CD4-positive, alpha-beta memory T cell (primary cell): ENCODE measurements around the gene BICD2. TPM values are rescaled to one million over a fixed set of nuclear protein-coding genes. Genes with fewer than 3 reads are reported as not detected.
"Not testable (repeated sequence)": the region's sequence is repeated elsewhere in the genome, so short reads cannot be mapped to it uniquely, and the experiment has no call there.

Experiments used
- CTCF ChIA-PET: fragments of 350-600 bp; sonication (Branson Sonifier 250); formaldehyde crosslinking; loops from one replicate; lab custom pipeline; 2021; ENCODE audit warnings: inconsistent platforms; ENCODE audit not compliant: partially characterized antibody; lab: Charles Lee
- POLR2A ChIA-PET: fragments of 350-600 bp; sonication (Branson Sonifier 250); formaldehyde crosslinking; loops from one replicate; lab custom pipeline; 2021; ENCODE audit not compliant: partially characterized antibody; lab: Charles Lee
- DNase-seq, 5 donors: peaks; one replicate each; pipeline versions ENCODE4 v3.0.0 to v3.0.0-alpha.2; 2020 to 2022; ENCODE audit warnings: mixed read lengths in 1 of 5
- H3K27ac ChIP-seq: one replicate; pipeline ENCODE4 v1.7.0; 2013; ENCODE audit warnings: low read depth, low read length
- H3K27me3 ChIP-seq: 2 replicates; pipeline ENCODE4 v1.7.0; 2013; ENCODE audit warnings: mild to moderate bottlenecking, low read length, moderate library complexity; ENCODE audit not compliant: insufficient read depth
- H3K36me3 ChIP-seq: 2 replicates; pipeline ENCODE4 v1.7.0; 2013; ENCODE audit warnings: mild to moderate bottlenecking, low read length, moderate library complexity; ENCODE audit not compliant: insufficient read depth
- H3K4me1 ChIP-seq: 2 replicates; pipeline ENCODE4 v1.7.0; 2013; ENCODE audit warnings: mild to moderate bottlenecking, low read length, moderate library complexity; ENCODE audit not compliant: insufficient read depth
- H3K4me3 ChIP-seq, 2 donors: one replicate each; pipeline ENCODE4 v1.7.0; 2013; ENCODE audit warnings: low read length in 2 of 2, mild to moderate bottlenecking in 1 of 2
- H3K9me3 ChIP-seq, 2 donors: one replicate each; pipeline ENCODE4 v1.7.0; 2013; ENCODE audit warnings: low read length in 2 of 2, control low read depth in 1 of 2; ENCODE audit not compliant: control insufficient read depth in 1 of 2
- H3K27ac Mint-ChIP-seq, 7 donors: one replicate each; pipeline ENCODE4 v1.8.0; 2020 to 2021; ENCODE audit warnings: mixed read lengths in 7 of 7, mild to moderate bottlenecking in 6 of 7, inconsistent platforms in 3 of 7, moderate library complexity in 3 of 7
- H3K27me3 Mint-ChIP-seq, 2 donors: one replicate each; pipeline ENCODE4 v1.8.0; 2020 to 2021; ENCODE audit warnings: mixed read lengths in 2 of 2
- H3K36me3 Mint-ChIP-seq, 2 donors: one replicate each; pipeline ENCODE4 v1.8.0; 2020 to 2021; ENCODE audit warnings: mixed read lengths in 2 of 2, inconsistent platforms in 1 of 2, mild to moderate bottlenecking in 1 of 2
- H3K4me1 Mint-ChIP-seq, 4 donors: one replicate each; pipeline ENCODE4 v1.8.0; 2020 to 2021; ENCODE audit warnings: mixed read lengths in 4 of 4, mild to moderate bottlenecking in 1 of 4
- H3K4me3 Mint-ChIP-seq, 8 donors: one replicate each; pipeline ENCODE4 v1.8.0; 2020 to 2021; ENCODE audit warnings: mixed read lengths in 8 of 8, mild to moderate bottlenecking in 7 of 8, moderate library complexity in 6 of 8, inconsistent platforms in 3 of 8
- H3K9me3 Mint-ChIP-seq, 8 donors: one replicate each; pipeline ENCODE4 v1.8.0; 2020 to 2021; ENCODE audit warnings: mixed read lengths in 8 of 8, mild to moderate bottlenecking in 5 of 8, inconsistent platforms in 3 of 8, moderate library complexity in 1 of 8
- intact Hi-C: fragments of 100-400 bp; cut with micrococcal nuclease; formaldehyde crosslinking; loops from one replicate; pipeline ENCODE4 v1.15.1; 2023
- polyA plus RNA-seq, 2 donors: library from polyadenylated mRNA; unstranded; fragments of 300-500 nt; fragmentation: Illumina TruSeq; gene quantifications; one replicate each; pipeline ENCODE4 v1.2.3, GENCODE V29; 2021
- total RNA-seq, 2 experiments: library from RNA; stranded (reverse); gene quantifications; one replicate each; pipeline ENCODE4 v1.2.3, GENCODE V29; 2021

BICD2 gene
- total and polyA plus RNA-seq, 4 experiments from 2014 or later: 3.8 to 34.2 (median 26.7) TPM

- no peak overlapping the region for H3K27ac Mint-ChIP-seq
- peaks cover 6 to 15% (median 11%) of the 10 kb centered on the region in 4 donors for H3K4me1 Mint-ChIP-seq
- intact Hi-C loops: loop anchor here (5.0 kb wide), 1 partner anchor 73 kb away; the partner anchor contains the start of gene ZNF484
- H3K4me3 Mint-ChIP-seq: no peak overlapping the region
- Histone ChIP-seq H3K27ac (no peak overlapping the region), H3K36me3 (no peaks in the 10 kb centered on the region), H3K27me3 (peaks cover 28% of the 10 kb centered on the region), H3K9me3 (no peaks in the 10 kb centered on the region), H3K4me1 (peaks cover 28% of the 10 kb centered on the region), H3K4me3 (no peak overlapping the region)
- H3K9me3 Mint-ChIP-seq: no peaks in the 10 kb centered on the region
- DNase-seq: no peak
- H3K27me3 Mint-ChIP-seq: peaks cover 19% of the 10 kb centered on the region in 2 donors
- H3K36me3 Mint-ChIP-seq: no peaks in the 10 kb centered on the region
- ChIA-PET POLR2A (no interaction called here), CTCF (no interaction called here)
Observed at GRCh38 chr9:92804727-92805126, 40.1 kb upstream of the BICD2 start.

DNA sequence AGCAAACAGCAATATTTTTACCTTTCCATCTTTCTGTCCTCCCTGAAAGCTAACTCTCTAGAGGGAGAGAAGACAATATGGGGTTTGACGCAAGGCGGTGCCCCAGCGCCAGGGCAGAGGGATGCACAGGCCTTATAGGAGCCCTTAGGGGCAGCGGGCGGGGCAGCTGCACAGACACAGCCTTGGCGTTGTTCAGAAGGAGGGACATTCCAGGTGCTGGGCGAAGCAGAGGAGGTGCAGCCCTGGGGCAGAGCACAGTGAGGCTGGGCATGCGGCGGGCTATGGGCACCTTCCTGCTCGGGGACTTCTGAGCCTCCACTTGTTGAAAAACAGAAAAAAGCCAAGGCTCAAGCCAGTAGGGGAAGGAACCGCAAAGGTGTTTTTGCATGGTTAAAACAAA, 33.7 kb upstream of the BICD2 start:
- ChIA-PET CTCF (interaction anchor here (0.8 to 1.2 kb wide), 2 partner anchors 9 to 82 kb away, joined by 3 to 4 read pairs; no protein-coding TSS in a partner anchor), POLR2A (no interaction called here)
- H3K4me1 ChIP-seq: no peaks in the 10 kb centered on the region
- H3K27ac Mint-ChIP-seq: no peak overlapping the region
- peaks cover 12 to 30% of the 10 kb centered on the region in 2 donors for H3K27me3 Mint-ChIP-seq
- H3K36me3 Mint-ChIP-seq: no peaks in the 10 kb centered on the region
- no peak overlapping the region for H3K4me3 Mint-ChIP-seq
- no peak overlapping the region for H3K4me3 ChIP-seq
- no peaks in the 10 kb centered on the region for H3K4me1 Mint-ChIP-seq
- no peak overlapping the region for H3K27ac ChIP-seq
- H3K9me3 ChIP-seq: no peaks in the 10 kb centered on the region
- no peaks in the 10 kb centered on the region for H3K9me3 Mint-ChIP-seq
- peaks cover 7% of the 10 kb centered on the region for H3K27me3 ChIP-seq
- H3K36me3 ChIP-seq: no peaks in the 10 kb centered on the region
- intact Hi-C loops: no loop called here
- DNase-seq: no peak

DNA sequence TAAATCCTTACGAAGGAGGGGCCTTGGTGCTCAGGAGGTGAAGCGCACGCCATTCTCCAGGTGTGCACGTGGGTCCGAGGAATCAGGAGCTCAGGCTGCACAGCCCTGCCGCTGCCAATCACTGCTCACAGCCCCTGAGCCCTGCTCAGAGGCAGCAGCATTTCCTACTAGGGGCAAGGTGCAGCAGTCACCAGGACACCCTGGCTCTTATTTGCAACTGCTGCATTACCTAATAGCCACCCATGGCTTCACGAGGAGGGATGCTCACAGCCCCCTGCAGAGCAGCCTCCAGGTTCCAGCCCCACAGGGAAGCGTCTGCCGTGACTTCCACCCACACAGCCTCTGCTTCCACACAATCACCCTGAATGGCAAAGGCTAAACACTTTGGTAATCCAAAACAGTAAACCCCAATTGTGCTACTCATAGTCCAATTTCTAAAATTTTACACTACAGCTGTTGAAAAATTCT, 31.7 kb upstream of the BICD2 start:
- H3K9me3 ChIP-seq, H3K36me3 ChIP-seq, H3K4me1 Mint-ChIP-seq, H3K9me3 Mint-ChIP-seq, H3K36me3 Mint-ChIP-seq, H3K4me1 ChIP-seq, H3K27ac ChIP-seq, H3K27me3 ChIP-seq, H3K4me3 Mint-ChIP-seq, DNase-seq, H3K27ac Mint-ChIP-seq, intact Hi-C loops, H3K4me3 ChIP-seq: not testable (repeated sequence)
- ChIA-PET POLR2A (interaction anchor here (0.9 kb wide), 1 partner anchor 11 kb away, joined by 3 read pairs; no protein-coding TSS in a partner anchor), CTCF (interaction anchor here (0.9 kb wide), 1 partner anchor 80 kb away, joined by 3 read pairs; no protein-coding TSS in a partner anchor)
- peaks cover 12 to 28% of the 10 kb centered on the region in 2 donors for H3K27me3 Mint-ChIP-seq

DNA sequence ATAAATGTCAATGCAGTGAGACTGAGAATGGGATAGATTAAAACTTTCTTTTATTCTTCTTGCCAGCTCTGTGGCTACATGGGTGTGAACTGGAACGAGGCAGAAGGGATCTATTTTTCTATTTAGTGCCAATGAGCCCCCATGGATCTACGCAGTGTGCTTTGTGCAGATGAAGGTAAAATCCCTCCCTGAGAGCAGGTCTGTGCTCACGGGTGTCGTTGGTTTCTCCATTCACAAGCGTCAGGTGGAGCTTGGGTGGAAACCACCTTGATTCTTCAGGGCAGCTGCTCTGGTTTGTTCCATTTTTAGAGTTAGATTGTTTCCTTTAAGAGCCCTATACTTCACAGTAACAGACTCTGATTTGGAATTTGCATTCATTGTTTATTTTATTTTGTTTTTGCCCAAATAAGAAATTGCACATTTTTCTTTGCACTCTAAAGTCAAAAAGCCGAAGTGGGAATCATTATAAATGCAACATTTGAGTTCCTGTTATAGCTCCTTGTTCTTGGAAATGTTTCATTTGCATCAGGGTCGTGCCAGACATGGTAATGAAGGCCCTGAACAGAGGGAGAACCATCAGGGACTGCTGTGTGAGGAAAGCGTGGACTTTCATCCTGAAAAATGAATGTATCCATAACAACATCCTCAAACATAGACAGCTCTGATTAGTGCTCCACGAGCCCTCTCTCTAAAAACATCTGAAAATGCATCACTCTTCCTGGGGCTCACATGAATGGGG, 31.1 kb upstream of the BICD2 start:
- ChIA-PET POLR2A (interaction anchor here (0.9 kb wide), 1 partner anchor 11 kb away, joined by 3 read pairs; no protein-coding TSS in a partner anchor), CTCF (no interaction called here)
- no peak for DNase-seq
- H3K27me3 ChIP-seq: peaks cover 7% of the 10 kb centered on the region
- Mint-ChIP-seq H3K27ac (no peak overlapping the region), H3K4me1 (peaks cover 2 to 3% (median 2%) of the 10 kb centered on the region in 4 donors), H3K4me3 (no peak overlapping the region), H3K36me3 (no peaks in the 10 kb centered on the region), H3K27me3 (peaks cover 12 to 28% of the 10 kb centered on the region in 2 donors), H3K9me3 (no peaks in the 10 kb centered on the region)
- H3K4me1 ChIP-seq: no peaks in the 10 kb centered on the region
- H3K4me3 ChIP-seq: no peak overlapping the region
- no peaks in the 10 kb centered on the region for H3K9me3 ChIP-seq
- no peak overlapping the region for H3K27ac ChIP-seq
- H3K36me3 ChIP-seq: no peaks in the 10 kb centered on the region
- intact Hi-C loops: no loop called here

GRCh38 chr9:92795000-92795399, 30.4 kb upstream of the BICD2 start:
- Histone ChIP-seq H3K9me3 (no peaks in the 10 kb centered on the region), H3K4me1 (no peaks in the 10 kb centered on the region), H3K27ac (no peak overlapping the region), H3K4me3 (no peak overlapping the region), H3K36me3 (no peaks in the 10 kb centered on the region), H3K27me3 (peaks cover 7% of the 10 kb centered on the region)
- Mint-ChIP-seq H3K4me3 (no peak overlapping the region), H3K4me1 (peaks cover 3 to 9% (median 5%) of the 10 kb centered on the region in 4 donors), H3K27me3 (peaks cover 12 to 25% of the 10 kb centered on the region in 2 donors), H3K9me3 (no peaks in the 10 kb centered on the region), H3K27ac (no peak overlapping the region), H3K36me3 (no peaks in the 10 kb centered on the region)
- ChIA-PET CTCF (interaction anchor here (0.9 to 6.7 kb wide), 2 partner anchors 82 to 656 kb away, joined by 3 to 54 read pairs; no protein-coding TSS in a partner anchor), POLR2A (interaction anchor here (0.7 kb wide), 1 partner anchor 186 kb away, joined by 4 read pairs; no protein-coding TSS in a partner anchor)
- DNase-seq: no peak
- intact Hi-C loops: loop anchor here (5.0 kb wide), 2 partner anchors 293 to 678 kb away; partner anchors contain the start of gene SPTLC1

DNA sequence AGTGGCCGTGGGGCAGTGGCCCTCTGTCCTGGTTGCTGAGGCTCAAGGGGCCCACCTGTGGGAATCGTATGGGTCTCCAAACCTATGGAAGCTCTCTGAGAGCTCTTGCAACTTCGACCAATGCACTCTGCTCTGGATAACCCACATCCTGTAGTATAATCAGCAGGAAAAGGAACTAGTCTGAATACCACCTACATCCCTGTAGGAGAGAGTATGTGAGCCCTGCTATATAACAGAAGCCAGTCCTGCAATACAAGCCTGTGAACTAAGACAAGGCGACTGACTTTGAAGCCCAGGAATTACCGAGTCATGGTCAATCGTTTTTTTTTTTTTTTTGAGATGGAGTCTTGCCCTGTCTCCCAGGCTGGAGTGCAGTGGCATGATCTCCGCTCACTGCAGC, 29.8 kb upstream of the BICD2 start:
- Mint-ChIP-seq H3K36me3 (no peaks in the 10 kb centered on the region), H3K4me1 (peaks cover 3 to 9% (median 5%) of the 10 kb centered on the region in 4 donors), H3K4me3 (no peak overlapping the region), H3K27me3 (peaks cover 11 to 22% of the 10 kb centered on the region in 2 donors), H3K9me3 (no peaks in the 10 kb centered on the region), H3K27ac (no peak overlapping the region)
- Histone ChIP-seq H3K36me3 (no peaks in the 10 kb centered on the region), H3K27ac (no peak overlapping the region), H3K27me3 (peaks cover 7% of the 10 kb centered on the region), H3K4me1 (no peaks in the 10 kb centered on the region), H3K9me3 (no peaks in the 10 kb centered on the region), H3K4me3 (no peak overlapping the region)
- no peak for DNase-seq
- intact Hi-C loops: loop anchor here (5.0 kb wide), 2 partner anchors 292 to 677 kb away; partner anchors contain the start of gene SPTLC1
- ChIA-PET CTCF (interaction anchor here (0.6 to 6.7 kb wide), 3 partner anchors 17 to 655 kb away, joined by 3 to 54 read pairs (median 3); no protein-coding TSS in a partner anchor), POLR2A (no interaction called here)
